Measurements from ENCODE around the gene MGMT. TPM values are rescaled to one million over a fixed set of nuclear protein-coding genes. Genes with fewer than 3 reads are reported as not detected.

MGMT gene
- total RNA-seq, 2 donors from 2014 or later, result 17.8 to 19.2 TPM

DNA sequence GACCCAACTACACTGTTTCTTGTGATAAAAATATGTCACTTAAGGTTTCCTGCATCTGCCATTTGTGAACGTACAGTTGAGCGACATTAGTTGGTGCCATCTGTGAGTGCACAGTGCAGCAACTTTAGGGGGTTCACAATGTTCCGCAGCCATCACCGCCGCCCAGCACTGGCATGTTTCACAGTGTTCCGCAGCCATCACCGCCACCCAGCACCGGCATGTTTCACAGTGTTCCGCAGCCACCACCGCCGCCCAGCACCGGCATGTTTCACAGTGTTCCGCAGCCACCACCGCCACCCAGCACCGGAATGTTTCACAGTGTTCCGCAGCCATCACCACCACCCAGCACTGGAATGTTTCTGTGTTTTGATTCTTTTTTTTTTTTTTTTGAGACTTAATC is 83.0 kb downstream of the MGMT start:
- DNase-seq, result no peak
- no peak for ATAC-seq (replicated peaks in 1 of 2)
- Mint-ChIP-seq H3K27ac (no peak overlapping the region), H3K27me3 (ENCODE audit: low read depth) (no peaks in the 10 kb centered on the region), H3K4me3 (no peak overlapping the region), H3K36me3 (ENCODE audit: insufficient read depth in 2 of 2) (peaks cover 0 to 16% of the 10 kb centered on the region in 2 donors), H3K9me3 (no peaks in the 10 kb centered on the region), H3K4me1 (ENCODE audit: low read depth) (no peaks in the 10 kb centered on the region)

- Mint-ChIP-seq H3K4me1 (ENCODE audit: low read depth) (no peaks in the 10 kb centered on the region), H3K27ac (no peak overlapping the region), H3K36me3 (ENCODE audit: insufficient read depth in 2 of 2) (peaks cover 0 to 20% of the 10 kb centered on the region in 2 donors), H3K9me3 (no peaks in the 10 kb centered on the region), H3K4me3 (no peak overlapping the region), H3K27me3 (ENCODE audit: low read depth) (no peaks in the 10 kb centered on the region)
- DNase-seq, result no peak
- no peak for ATAC-seq (replicated peaks in 1 of 2)
These were observed 83.6 kb downstream of the MGMT start for GRCh38 chr10:129550658-129551057.

DNA sequence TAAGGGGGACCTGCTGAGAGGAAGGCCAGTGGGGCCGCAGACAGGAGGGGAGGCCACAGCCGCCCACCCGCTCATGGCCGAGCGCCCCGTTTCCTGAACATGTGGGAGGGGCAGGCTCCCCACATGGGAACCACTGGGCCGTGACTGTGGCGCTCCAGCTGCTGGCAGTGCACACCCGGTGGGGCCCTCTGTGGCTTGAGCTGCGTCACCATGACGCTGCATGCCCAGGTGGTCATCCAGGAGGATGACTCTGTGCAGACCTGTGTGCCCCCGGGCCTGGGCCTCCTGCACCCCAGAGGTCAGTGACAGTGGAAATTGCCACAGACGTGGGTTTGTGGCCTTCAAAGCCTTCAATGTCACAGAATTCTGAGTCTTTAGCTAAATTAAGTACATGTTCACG is 85.1 kb downstream of the MGMT start:
- no peak for ATAC-seq (replicated peaks in 1 of 2)
- peaks cover 0 to 20% of the 10 kb centered on the region in 2 donors for H3K36me3 Mint-ChIP-seq (ENCODE audit: insufficient read depth in 2 of 2)
- no peak overlapping the region for H3K4me3 Mint-ChIP-seq
- H3K27ac Mint-ChIP-seq, result no peak overlapping the region
- H3K9me3 Mint-ChIP-seq, result no peaks in the 10 kb centered on the region
- DNase-seq, result no peak
- no peaks in the 10 kb centered on the region for H3K4me1 Mint-ChIP-seq (ENCODE audit: low read depth)
- no peaks in the 10 kb centered on the region for H3K27me3 Mint-ChIP-seq (ENCODE audit: low read depth)

- H3K4me1 Mint-ChIP-seq (ENCODE audit: low read depth), result no peaks in the 10 kb centered on the region
- ATAC-seq (replicated peaks in 1 of 2) (no peak), DNase-seq (no peak)
- peaks cover 0 to 24% of the 10 kb centered on the region in 2 donors for H3K36me3 Mint-ChIP-seq (ENCODE audit: insufficient read depth in 2 of 2)
- H3K27me3 Mint-ChIP-seq (ENCODE audit: low read depth), result no peaks in the 10 kb centered on the region
- H3K9me3 Mint-ChIP-seq, result no peaks in the 10 kb centered on the region
- no peak overlapping the region for H3K27ac Mint-ChIP-seq
- H3K4me3 Mint-ChIP-seq, result no peak overlapping the region
These were observed 86.9 kb downstream of the MGMT start for GRCh38 chr10:129553928-129554327.

DNA sequence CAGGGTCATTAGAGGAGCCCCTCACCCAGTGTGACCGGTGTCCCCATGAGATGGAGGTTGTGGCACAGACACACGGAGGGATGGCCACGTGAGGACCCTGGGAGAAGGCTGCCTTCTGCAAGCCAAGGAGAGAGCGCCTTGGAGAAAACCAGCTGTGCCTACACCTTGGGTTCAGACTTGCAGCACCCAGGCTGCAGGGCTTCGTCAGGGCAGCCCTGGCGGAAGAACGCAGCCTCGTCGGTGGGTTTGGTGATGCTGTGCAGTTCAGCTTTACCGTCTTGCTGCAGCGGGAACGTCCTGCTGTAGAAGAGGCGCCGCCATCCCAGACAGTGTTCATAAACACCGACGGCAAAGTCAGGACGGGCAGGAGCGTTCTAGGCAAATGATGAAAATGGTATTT is 89.3 kb downstream of the MGMT start:
- no peaks in the 10 kb centered on the region for H3K27me3 Mint-ChIP-seq (ENCODE audit: low read depth)
- ATAC-seq (replicated peaks in 1 of 2) (no peak), DNase-seq (no peak)
- no peak overlapping the region for H3K27ac Mint-ChIP-seq
- H3K36me3 Mint-ChIP-seq (ENCODE audit: insufficient read depth in 2 of 2), result peaks cover 0 to 19% of the 10 kb centered on the region in 2 donors
- H3K4me1 Mint-ChIP-seq (ENCODE audit: low read depth), result no peaks in the 10 kb centered on the region
- H3K9me3 Mint-ChIP-seq, result no peaks in the 10 kb centered on the region
- no peak overlapping the region for H3K4me3 Mint-ChIP-seq

GRCh38 chr10:129560361-129560760 is 93.3 kb downstream of the MGMT start:
- H3K4me3 Mint-ChIP-seq, result no peak overlapping the region
- H3K9me3 Mint-ChIP-seq, result peaks cover 0 to 2% of the 10 kb centered on the region in 2 donors
- ATAC-seq (replicated peaks in 1 of 2) (no peak), DNase-seq (no peak)
- no peaks in the 10 kb centered on the region for H3K27me3 Mint-ChIP-seq (ENCODE audit: low read depth)
- no peak overlapping the region for H3K27ac Mint-ChIP-seq
- H3K4me1 Mint-ChIP-seq (ENCODE audit: low read depth), result no peaks in the 10 kb centered on the region
- peaks cover 2 to 17% of the 10 kb centered on the region in 2 donors for H3K36me3 Mint-ChIP-seq (ENCODE audit: insufficient read depth in 2 of 2)

DNA sequence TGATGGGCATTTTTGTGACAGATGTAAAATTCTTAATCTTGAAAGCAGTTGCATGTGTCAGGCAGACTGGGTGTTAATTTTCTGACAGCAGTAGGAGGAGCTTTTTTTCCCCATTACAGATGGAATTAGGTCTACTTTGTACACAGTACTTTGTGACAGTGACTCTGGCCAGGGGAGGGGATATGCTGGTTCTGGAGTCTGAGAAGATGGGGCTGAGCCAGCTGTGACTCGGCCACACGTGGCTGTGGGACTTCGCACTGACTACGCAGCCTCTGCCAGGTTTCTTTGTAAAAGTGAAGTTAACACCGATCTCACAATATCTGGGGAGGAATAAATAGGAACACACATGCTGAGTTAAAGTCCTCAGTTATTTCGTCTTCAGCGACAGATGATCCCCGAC is 95.4 kb downstream of the MGMT start:
- DNase-seq (no peak), ATAC-seq (replicated peaks in 1 of 2) (no peak)
- peaks cover 0 to 2% of the 10 kb centered on the region in 2 donors for H3K9me3 Mint-ChIP-seq
- H3K4me1 Mint-ChIP-seq (ENCODE audit: low read depth), result no peaks in the 10 kb centered on the region
- H3K27ac Mint-ChIP-seq, result no peak overlapping the region
- no peak overlapping the region for H3K4me3 Mint-ChIP-seq
- no peaks in the 10 kb centered on the region for H3K27me3 Mint-ChIP-seq (ENCODE audit: low read depth)
- H3K36me3 Mint-ChIP-seq (ENCODE audit: insufficient read depth in 2 of 2), result peaks cover 2 to 15% of the 10 kb centered on the region in 2 donors

DNA sequence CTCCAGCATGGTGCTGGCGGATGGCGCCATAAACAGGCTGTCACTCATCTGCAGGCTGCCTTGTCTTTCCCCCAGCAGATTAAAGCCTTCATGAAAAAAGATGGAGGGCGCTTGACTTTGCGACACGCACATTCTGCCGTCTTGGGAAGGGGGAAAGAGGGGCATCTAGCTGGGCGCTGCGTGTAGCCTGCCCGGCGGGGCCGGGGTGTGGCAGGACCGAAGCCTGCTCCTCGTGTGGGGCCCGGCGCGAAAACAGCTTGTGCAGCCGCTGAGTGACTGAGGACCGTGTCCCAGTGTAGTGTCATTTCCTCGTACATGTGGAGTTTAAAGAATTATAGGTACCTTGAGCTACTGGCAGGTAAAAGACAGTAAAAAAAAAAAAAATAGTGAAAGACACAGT is 97.9 kb downstream of the MGMT start:
- H3K36me3 Mint-ChIP-seq (ENCODE audit: insufficient read depth in 2 of 2), result peaks cover 2 to 12% of the 10 kb centered on the region in 2 donors

GRCh38 chr10:129568583-129569344 is 101.7 kb downstream of the MGMT start:
- ATAC-seq (replicated peaks in 1 of 2), result no peak
- H3K9me3 Mint-ChIP-seq, result peaks cover 0 to 2% of the 10 kb centered on the region in 2 donors

More for the DNA sequence above, 97.9 kb downstream of the MGMT start:
- H3K4me1 Mint-ChIP-seq (ENCODE audit: low read depth), result no peaks in the 10 kb centered on the region
- H3K27me3 Mint-ChIP-seq (ENCODE audit: low read depth), result no peaks in the 10 kb centered on the region
- ATAC-seq (replicated peaks in 1 of 2), result no peak
- H3K9me3 Mint-ChIP-seq, result peaks cover 0 to 2% of the 10 kb centered on the region in 2 donors
- no peak for DNase-seq
- no peak overlapping the region for H3K27ac Mint-ChIP-seq
- no peak overlapping the region for H3K4me3 Mint-ChIP-seq

DNA sequence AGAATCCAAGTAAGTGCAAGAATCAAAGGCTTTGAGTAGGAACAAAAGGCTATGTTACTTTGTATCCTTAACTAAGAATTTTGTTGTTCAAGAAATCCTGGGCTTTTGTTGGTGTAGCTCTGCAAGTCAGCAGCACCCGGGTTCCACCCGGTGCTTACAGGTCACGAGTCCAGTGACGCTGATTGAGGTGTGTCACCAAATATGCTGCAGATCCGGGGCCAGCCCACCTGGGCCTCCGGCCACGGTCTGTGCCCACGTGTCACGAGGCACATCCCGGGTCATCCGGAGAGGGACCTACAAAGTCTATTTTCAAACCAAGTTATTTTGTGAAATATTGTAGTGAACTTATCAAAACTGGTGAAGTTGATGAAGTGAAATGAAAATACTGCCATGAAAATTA is 103.1 kb downstream of the MGMT start:
- Mint-ChIP-seq H3K27ac (no peak overlapping the region), H3K27me3 (ENCODE audit: low read depth) (no peaks in the 10 kb centered on the region), H3K9me3 (peaks cover 0 to 2% of the 10 kb centered on the region in 2 donors), H3K4me3 (no peak overlapping the region), H3K4me1 (ENCODE audit: low read depth) (no peaks in the 10 kb centered on the region), H3K36me3 (ENCODE audit: insufficient read depth in 2 of 2) (peaks cover 0 to 3% of the 10 kb centered on the region in 2 donors)
- ATAC-seq (replicated peaks in 1 of 2), result no peak
- DNase-seq, result no peak

More at GRCh38 chr10:129568583-129569344, 101.7 kb downstream of the MGMT start:
- H3K4me1 Mint-ChIP-seq (ENCODE audit: low read depth), result no peaks in the 10 kb centered on the region
- no peak overlapping the region for H3K27ac Mint-ChIP-seq
- H3K4me3 Mint-ChIP-seq, result no peak overlapping the region
- no peaks in the 10 kb centered on the region for H3K27me3 Mint-ChIP-seq (ENCODE audit: low read depth)
- H3K36me3 Mint-ChIP-seq (ENCODE audit: insufficient read depth in 2 of 2), result peaks cover 0 to 5% of the 10 kb centered on the region in 2 donors
- DNase-seq, result no peak

DNA sequence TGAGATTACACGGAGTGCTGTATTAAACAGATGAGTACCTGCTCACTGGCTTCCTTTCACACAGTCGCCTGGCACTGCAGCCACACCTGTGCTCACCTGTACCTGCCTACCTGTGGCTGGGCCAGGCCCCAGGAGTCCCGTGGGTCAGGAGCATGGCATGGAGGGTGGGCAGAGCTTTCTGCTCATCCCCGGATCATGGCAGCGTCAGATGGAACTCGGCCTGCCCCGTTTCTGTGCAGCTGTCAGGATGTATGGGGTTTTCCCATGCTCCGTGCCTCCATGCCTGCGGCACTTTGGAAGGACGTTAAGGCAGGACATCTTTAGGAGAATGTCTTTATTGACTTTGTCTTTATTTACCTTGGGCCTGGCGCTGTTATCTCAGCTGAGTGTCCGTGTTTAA is 112.2 kb downstream of the MGMT start:
- DNase-seq (no peak), ATAC-seq (replicated peaks in 1 of 2) (no peak)
- H3K4me3 Mint-ChIP-seq, result no peak overlapping the region
- H3K4me1 Mint-ChIP-seq (ENCODE audit: low read depth), result no peaks in the 10 kb centered on the region
- peaks cover 4 to 17% of the 10 kb centered on the region in 2 donors for H3K36me3 Mint-ChIP-seq (ENCODE audit: insufficient read depth in 2 of 2)
- H3K9me3 Mint-ChIP-seq, result peaks cover 4 to 8% of the 10 kb centered on the region in 2 donors
- H3K27ac Mint-ChIP-seq, result no peak overlapping the region
- no peaks in the 10 kb centered on the region for H3K27me3 Mint-ChIP-seq (ENCODE audit: low read depth)

GRCh38 chr10:129580010-129580409 is 113.0 kb downstream of the MGMT start:
- DNase-seq (no peak), ATAC-seq (replicated peaks in 1 of 2) (no peak)
- no peak overlapping the region for H3K27ac Mint-ChIP-seq
- no peaks in the 10 kb centered on the region for H3K4me1 Mint-ChIP-seq (ENCODE audit: low read depth)
- H3K27me3 Mint-ChIP-seq (ENCODE audit: low read depth), result no peaks in the 10 kb centered on the region
- peaks cover 7 to 14% of the 10 kb centered on the region in 2 donors for H3K9me3 Mint-ChIP-seq
- no peak overlapping the region for H3K4me3 Mint-ChIP-seq
- peaks cover 8 to 21% of the 10 kb centered on the region in 2 donors for H3K36me3 Mint-ChIP-seq (ENCODE audit: insufficient read depth in 2 of 2)

DNA sequence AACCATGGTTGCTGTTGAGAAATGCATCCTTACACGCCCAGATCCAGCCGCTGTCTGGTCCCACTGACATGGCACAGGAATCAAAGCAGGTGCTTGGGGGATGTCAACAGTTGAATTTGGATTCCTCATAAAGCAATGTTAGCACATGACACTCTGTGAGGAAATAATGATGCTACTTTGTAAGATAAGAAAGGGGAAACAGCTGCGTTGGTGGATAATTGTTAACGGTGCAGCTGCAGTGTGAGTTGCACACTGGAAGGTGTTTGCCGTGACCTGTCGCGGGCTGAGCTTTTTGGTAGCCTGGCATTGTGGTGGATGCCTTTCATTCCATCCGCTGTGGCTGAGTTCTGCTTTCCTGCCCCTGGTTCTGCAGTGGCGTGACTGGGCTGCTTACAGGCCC is 113.9 kb downstream of the MGMT start:
- Mint-ChIP-seq H3K9me3 (peaks cover 7 to 14% of the 10 kb centered on the region in 2 donors), H3K4me1 (ENCODE audit: low read depth) (no peaks in the 10 kb centered on the region), H3K4me3 (no peak overlapping the region), H3K27me3 (ENCODE audit: low read depth) (no peaks in the 10 kb centered on the region), H3K36me3 (ENCODE audit: insufficient read depth in 2 of 2) (peaks cover 13 to 21% of the 10 kb centered on the region in 2 donors), H3K27ac (no peak overlapping the region)
- ATAC-seq (replicated peaks in 1 of 2) (no peak), DNase-seq (no peak)
